ENCODE results near the gene CRADD.

CRADD gene

GRCh38 chr12:93856611-93857010 is 179.4 kb downstream of the CRADD start:
- TF ChIP-seq MAX (IDR thresholded peaks at IDR 0.05) = no peak
- TF ChIP-seq EGR1 (IDR thresholded peaks at IDR 0.05) = no peak
- no peak for TF ChIP-seq ZBTB7A (IDR thresholded peaks at IDR 0.05; ENCODE audit: low read depth)
- no peak for TF ChIP-seq CREB1 (IDR thresholded peaks at IDR 0.05; ENCODE audit: low read depth)

GRCh38 chr12:93857279-93857938 is 180.2 kb downstream of the CRADD start:
- TF ChIP-seq EGR1 (IDR thresholded peaks at IDR 0.05) (no peak), FOXM1 (IDR thresholded peaks at IDR 0.05; ENCODE audit: borderline replicate concordance, low read depth) (no peak), MAX (IDR thresholded peaks at IDR 0.05) (no peak), ZBTB7A (IDR thresholded peaks at IDR 0.05; ENCODE audit: low read depth) (no peak), YY1 (IDR thresholded peaks at IDR 0.05; ENCODE audit: low read depth) (no peak), USF1 (IDR thresholded peaks at IDR 0.05) (no peak), RAD21 (IDR thresholded peaks at IDR 0.05; ENCODE audit: low read depth) (no peak), TCF12 (IDR thresholded peaks at IDR 0.05; ENCODE audit: low read depth) (no peak), TEAD4 (IDR thresholded peaks at IDR 0.05) (no peak), REST (IDR thresholded peaks at IDR 0.05; ENCODE audit: low read depth) (no peak), EP300 (IDR thresholded peaks at IDR 0.05; ENCODE audit: borderline replicate concordance) (no peak), TAF1 (IDR thresholded peaks at IDR 0.05; ENCODE audit: low read depth) (no peak)

GRCh38 chr12:93857991-93858447 is 180.8 kb downstream of the CRADD start:
- TF ChIP-seq TAF1 (IDR thresholded peaks at IDR 0.05; ENCODE audit: low read depth) = no peak
- TF ChIP-seq TCF12 (IDR thresholded peaks at IDR 0.05; ENCODE audit: low read depth) = no peak
- TF ChIP-seq NFIC (IDR thresholded peaks at IDR 0.05) = no peak
- TF ChIP-seq TEAD4 (IDR thresholded peaks at IDR 0.05) = no peak
- TF ChIP-seq EGR1 (IDR thresholded peaks at IDR 0.05) = no peak
- TF ChIP-seq CEBPB (IDR thresholded peaks at IDR 0.05) = no peak
- no peak for TF ChIP-seq EP300 (IDR thresholded peaks at IDR 0.05; ENCODE audit: borderline replicate concordance)
- TF ChIP-seq REST (IDR thresholded peaks at IDR 0.05; ENCODE audit: low read depth) = no peak
- TF ChIP-seq USF1 (IDR thresholded peaks at IDR 0.05) = no peak
- TF ChIP-seq YY1 (IDR thresholded peaks at IDR 0.05; ENCODE audit: low read depth) = no peak
- no peak for TF ChIP-seq MAX (IDR thresholded peaks at IDR 0.05)
- no peak for TF ChIP-seq ZBTB7A (IDR thresholded peaks at IDR 0.05; ENCODE audit: low read depth)
- TF ChIP-seq FOXM1 (IDR thresholded peaks at IDR 0.05; ENCODE audit: borderline replicate concordance, low read depth) = no peak
- no peak for TF ChIP-seq CREB1 (IDR thresholded peaks at IDR 0.05; ENCODE audit: low read depth)
- no peak for TF ChIP-seq RAD21 (IDR thresholded peaks at IDR 0.05; ENCODE audit: low read depth)

- TF ChIP-seq ZBTB7A (IDR thresholded peaks at IDR 0.05; ENCODE audit: low read depth) (no peak), EGR1 (IDR thresholded peaks at IDR 0.05) (no peak), TCF12 (IDR thresholded peaks at IDR 0.05; ENCODE audit: low read depth) (no peak), USF1 (IDR thresholded peaks at IDR 0.05) (no peak), TAF1 (IDR thresholded peaks at IDR 0.05; ENCODE audit: low read depth) (no peak), CEBPB (IDR thresholded peaks at IDR 0.05) (no peak), NFIC (IDR thresholded peaks at IDR 0.05) (no peak), MAX (IDR thresholded peaks at IDR 0.05) (no peak), TEAD4 (IDR thresholded peaks at IDR 0.05) (no peak), FOXM1 (IDR thresholded peaks at IDR 0.05; ENCODE audit: borderline replicate concordance, low read depth) (no peak), RAD21 (IDR thresholded peaks at IDR 0.05; ENCODE audit: low read depth) (no peak), YY1 (IDR thresholded peaks at IDR 0.05; ENCODE audit: low read depth) (no peak), REST (IDR thresholded peaks at IDR 0.05; ENCODE audit: low read depth) (no peak), EP300 (IDR thresholded peaks at IDR 0.05; ENCODE audit: borderline replicate concordance) (no peak), CREB1 (IDR thresholded peaks at IDR 0.05; ENCODE audit: low read depth) (no peak)
Observed at GRCh38 chr12:93860668-93861373, 183.6 kb downstream of the CRADD start.
